HepG2 (cell line): ENCODE results near the gene CPEB3. TPM values are rescaled to one million over a fixed set of nuclear protein-coding genes. Genes with fewer than 3 reads are reported as not detected.
A peak's percentile ranks its signal among the peaks of the same experiment; 100 is the strongest.

Experiments used
- ATF4 ChIP-seq, 2 experiments: fragments of 450-650 bp in 1 of 2; sonication (generic) in 1 of 2; formaldehyde crosslinking; IDR thresholded peaks; 2 replicates each; pipeline versions ENCODE4 v1.5.0 to v1.8.0; 2020 to 2022; ENCODE audit warnings: mild to moderate bottlenecking in 1 of 2, missing genetic modification reagents in 1 of 2
- CC2D1A ChIP-seq: sonication (generic); formaldehyde crosslinking; IDR thresholded peaks from 2 replicates; pipeline ENCODE4 v1.8.1; 2023; ENCODE audit warnings: mild to moderate bottlenecking, missing genetic modification reagents
- CERS6 ChIP-seq: sonication (generic); formaldehyde crosslinking; IDR thresholded peaks from 2 replicates; pipeline ENCODE4 v1.5.0; 2020; ENCODE audit warnings: missing genetic modification reagents
- CTCF ChIP-seq: sonication (generic); formaldehyde crosslinking; IDR thresholded peaks from 2 replicates; pipeline ENCODE4 v1.5.0; 2020; ENCODE audit warnings: mild to moderate bottlenecking, missing genetic modification reagents, moderate library complexity
- HINFP ChIP-seq: sonication (generic); formaldehyde crosslinking; IDR thresholded peaks from 2 replicates; pipeline ENCODE4 v1.4.0; 2020; ENCODE audit warnings: low read depth, mild to moderate bottlenecking, missing genetic modification reagents
- JDP2 ChIP-seq: sonication (generic); formaldehyde crosslinking; IDR thresholded peaks from 2 replicates; pipeline ENCODE4 v1.8.1; 2022; ENCODE audit warnings: missing genetic modification reagents, borderline replicate concordance
- NAIF1 ChIP-seq: sonication (generic); formaldehyde crosslinking; IDR thresholded peaks from 2 replicates; pipeline ENCODE4 v1.5.0; 2020; ENCODE audit warnings: mild to moderate bottlenecking, missing genetic modification reagents, borderline replicate concordance
- THAP11 ChIP-seq: IDR thresholded peaks from 2 replicates; pipeline ENCODE4 v1.6.1; 2016; ENCODE audit warnings: missing biosample characterization, missing genetic modification reagents
- ZFP82 ChIP-seq: sonication (generic); formaldehyde crosslinking; IDR thresholded peaks from 2 replicates; pipeline ENCODE4 v1.5.1; 2020; ENCODE audit warnings: mild to moderate bottlenecking, missing genetic modification reagents, borderline replicate concordance
- ZFX ChIP-seq: sonication (generic); formaldehyde crosslinking; IDR thresholded peaks from 2 replicates; pipeline ENCODE4 v1.4.0; 2020; ENCODE audit warnings: mild to moderate bottlenecking, low read depth, missing genetic modification reagents, moderate library complexity
- ZNF205 ChIP-seq: IDR thresholded peaks from 2 replicates; pipeline ENCODE4 v1.6.1; 2018; ENCODE audit warnings: missing biosample characterization, missing genetic modification reagents
- ZNF547 ChIP-seq: sonication (generic); formaldehyde crosslinking; IDR thresholded peaks from 2 replicates; pipeline ENCODE4 v1.5.1; 2020; ENCODE audit warnings: mild to moderate bottlenecking, missing genetic modification reagents
- ZNF607 ChIP-seq: sonication (generic); formaldehyde crosslinking; IDR thresholded peaks from 2 replicates; pipeline ENCODE4 v1.5.1; 2020; ENCODE audit warnings: missing genetic modification reagents, mild to moderate bottlenecking, borderline replicate concordance
- ZNF646 ChIP-seq: sonication (generic); formaldehyde crosslinking; IDR thresholded peaks from 2 replicates; pipeline ENCODE4 v1.9.0; 2021; ENCODE audit warnings: mild to moderate bottlenecking, missing genetic modification reagents
- ZNF776 ChIP-seq: sonication (generic); formaldehyde crosslinking; IDR thresholded peaks from 2 replicates; pipeline ENCODE4 v1.4.0; 2020; ENCODE audit warnings: mild to moderate bottlenecking, missing genetic modification reagents
- polyA plus RNA-seq, 8 experiments: library from polyadenylated mRNA; depleted of rRNA in 3 of 8; stranded (reverse) in 7 of 8; unstranded in 1 of 8; fragments of >200 nt; fragmentation: Illumina TruSeq in 4 of 8; extraction: Trizol in 4 of 8; gene quantifications; 2 replicates each; pipeline versions ENCODE4 v1.2.1 to v1.2.3, GENCODE V29; 2011 to 2016; ENCODE audit warnings: low read depth in 4 of 8, missing spikeins in 1 of 8, mixed read lengths in 1 of 8; ENCODE audit not compliant: insufficient read depth in 1 of 8
- total RNA-seq, 5 experiments: library from RNA; depleted of rRNA; stranded (reverse); fragments of >200 nt; fragmentation: Illumina TruSeq; extraction: Trizol; gene quantifications; 2 replicates each; pipeline ENCODE4 v1.2.3, GENCODE V29; 2016; ENCODE audit warnings: low read depth in 1 of 5

Gene CPEB3
- total and polyA plus RNA-seq, 2 of the 13 experiments (the other 11 are each of a cell fraction or from before 2014, with no cell fraction given), result 0.66 to 0.70 TPM

GRCh38 chr10:92239600-92240288 lies 51.1 kb downstream of the CPEB3 start (continued):
- peak; percentile 40; the same call in 1 of the 2 replicates for TF ChIP-seq ZNF776 (CRISPR knock-in tag)
- no peak for TF ChIP-seq CERS6 (CRISPR knock-in tag)
- TF ChIP-seq ZNF547 (CRISPR knock-in tag), result peak; percentile 36
- no peak for TF ChIP-seq NAIF1 (CRISPR knock-in tag)
- TF ChIP-seq ZFP82 (CRISPR knock-in tag), result no peak
- TF ChIP-seq ZFX, result peak; percentile 66
- no peak for TF ChIP-seq HINFP (CRISPR knock-in tag)
- no peak; the same call in 1 of the 2 replicates for TF ChIP-seq CTCF (CRISPR knock-in tag)
- no peak for TF ChIP-seq ATF4 (CRISPR knock-in tag; IDR thresholded peaks at IDR 0.05)
- no peak for TF ChIP-seq ZNF607
- TF ChIP-seq JDP2 (CRISPR knock-in tag), result no peak; the same call in 1 of the 2 replicates
- TF ChIP-seq ZNF646 (CRISPR knock-in tag), result no peak
- no peak for TF ChIP-seq CC2D1A (CRISPR knock-in tag)
- no peak for TF ChIP-seq ZNF205 (CRISPR knock-in tag)
- TF ChIP-seq THAP11 (CRISPR knock-in tag), result no peak
